SJCRH30 (cell line): ENCODE data around the gene VTI1A. TPM values are rescaled to one million over a fixed set of nuclear protein-coding genes. Genes with fewer than 3 reads are reported as not detected.

Source experiments
- DNase-seq, 2 experiments: peaks; one replicate each; pipeline ENCODE4 v3.0.0-alpha.2; 2015 to 2020
- H3K27ac ChIP-seq: fragments of 250-450 bp; sonication (Bioruptor Pico); 2 replicates; pipeline ENCODE4 v1.5.1; 2020; ENCODE audit warnings: mild to moderate bottlenecking, moderate library complexity
- H3K27me3 ChIP-seq: fragments of 250-450 bp; sonication (Bioruptor Pico); 2 replicates; pipeline ENCODE4 v1.5.1; 2020; ENCODE audit warnings: mild to moderate bottlenecking, moderate library complexity
- H3K36me3 ChIP-seq: fragments of 250-450 bp; sonication (Bioruptor Pico); 2 replicates; pipeline ENCODE4 v1.5.1; 2020; ENCODE audit warnings: mild to moderate bottlenecking, moderate library complexity
- H3K4me1 ChIP-seq: fragments of 250-450 bp; sonication (Bioruptor Pico); 2 replicates; pipeline ENCODE4 v1.5.1; 2020; ENCODE audit warnings: mild to moderate bottlenecking, moderate library complexity
- H3K4me3 ChIP-seq: fragments of 250-450 bp; sonication (Bioruptor Pico); 2 replicates; pipeline ENCODE4 v1.5.1; 2020; ENCODE audit warnings: mild to moderate bottlenecking, moderate library complexity
- H3K9me3 ChIP-seq: fragments of 250-450 bp; sonication (Bioruptor Pico); replicated peaks from 2 replicates; pipeline ENCODE4 v1.5.1; 2020; ENCODE audit warnings: mild to moderate bottlenecking, moderate library complexity
- total RNA-seq: library from RNA; depleted of rRNA; stranded (reverse); fragments of >200 nt; shearing (Covaris generic); gene quantifications from 2 replicates; pipeline ENCODE4 v1.2.3, GENCODE V29; 2014

VTI1A gene
- total RNA-seq, 1 experiment from 2014 or later, result 29.0 TPM

DNA sequence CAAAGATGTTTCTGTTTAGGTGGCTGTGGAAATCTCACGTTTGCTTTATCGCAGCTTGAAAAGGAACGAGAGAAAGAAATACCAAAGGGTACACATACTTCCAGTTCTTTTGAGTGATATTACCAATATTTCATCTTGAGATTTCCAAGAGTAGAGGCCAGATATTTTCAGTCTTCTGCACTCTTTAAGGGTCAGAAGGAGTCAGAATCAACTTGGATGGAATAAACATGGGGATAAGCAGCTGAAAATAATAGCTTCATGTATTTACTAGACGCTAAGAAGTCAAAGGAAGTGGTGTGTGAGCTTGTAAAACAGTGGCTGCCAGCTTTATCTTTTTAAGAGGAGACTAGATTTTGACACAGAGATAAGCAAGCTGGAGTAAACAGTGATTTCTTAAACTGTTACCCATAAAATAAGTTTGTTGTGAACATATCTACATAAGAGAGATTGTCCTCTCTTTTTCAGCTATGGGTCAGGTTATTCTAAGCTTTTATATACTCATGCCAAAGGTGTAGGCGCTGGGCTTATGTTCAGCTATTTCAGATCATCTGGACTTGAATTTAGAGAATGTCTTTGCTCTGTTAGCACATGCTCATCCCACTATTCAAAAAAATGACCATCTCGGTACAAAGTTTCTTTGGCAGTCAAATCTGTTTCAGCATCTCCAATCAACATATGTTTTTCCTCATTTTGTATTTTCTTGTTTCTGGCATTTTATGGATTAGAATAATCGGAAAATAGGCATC, 332.2 kb downstream of the VTI1A start:
- Histone ChIP-seq H3K4me1 (peaks cover 40% of the 10 kb centered on the region), H3K4me3 (no peak overlapping the region), H3K9me3 (no peaks in the 10 kb centered on the region), H3K27ac (no peak overlapping the region), H3K27me3 (no peaks in the 10 kb centered on the region), H3K36me3 (no peaks in the 10 kb centered on the region)
- no peak for DNase-seq

DNA sequence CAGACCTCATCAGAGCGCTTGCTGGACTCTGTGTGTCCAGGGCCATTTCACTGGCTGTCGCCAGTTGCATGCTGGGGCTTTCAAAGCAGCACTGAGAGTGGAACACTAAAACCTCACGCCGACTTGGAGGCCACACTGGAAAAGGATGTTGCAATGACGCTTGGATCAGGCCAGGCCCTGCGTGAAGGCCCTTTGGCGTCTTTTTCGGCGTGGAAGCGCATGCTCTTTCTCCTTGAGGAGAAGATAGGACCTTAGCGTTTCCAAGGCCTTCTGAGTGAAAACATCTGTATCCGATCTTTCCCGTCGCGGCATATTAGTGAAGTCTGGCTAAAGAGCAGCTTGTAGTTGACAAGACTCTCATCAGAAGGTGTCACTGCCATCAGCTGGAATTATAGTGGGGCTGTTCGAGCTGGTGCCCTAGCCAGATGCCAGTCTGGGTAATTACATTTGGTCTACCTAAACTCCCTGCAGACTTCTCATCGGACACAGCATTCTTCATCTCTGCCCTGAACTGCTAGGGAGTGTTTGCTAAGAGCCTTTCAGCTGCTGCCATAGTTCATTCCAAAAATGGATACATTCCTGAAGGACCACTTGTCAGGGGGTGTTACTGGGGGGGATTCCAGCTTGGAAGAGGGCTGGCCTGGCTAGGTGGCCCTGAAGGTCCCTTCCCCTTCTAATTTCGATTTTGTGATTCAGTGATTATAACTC, 335.3 kb downstream of the VTI1A start:
- Histone ChIP-seq H3K4me3 (no peak overlapping the region), H3K27me3 (no peaks in the 10 kb centered on the region), H3K4me1 (peaks cover 33% of the 10 kb centered on the region), H3K9me3 (no peaks in the 10 kb centered on the region), H3K27ac (peak overlapping the region; percentile 69), H3K36me3 (no peaks in the 10 kb centered on the region)
- peak; percentile 22 to 57 for DNase-seq

DNA sequence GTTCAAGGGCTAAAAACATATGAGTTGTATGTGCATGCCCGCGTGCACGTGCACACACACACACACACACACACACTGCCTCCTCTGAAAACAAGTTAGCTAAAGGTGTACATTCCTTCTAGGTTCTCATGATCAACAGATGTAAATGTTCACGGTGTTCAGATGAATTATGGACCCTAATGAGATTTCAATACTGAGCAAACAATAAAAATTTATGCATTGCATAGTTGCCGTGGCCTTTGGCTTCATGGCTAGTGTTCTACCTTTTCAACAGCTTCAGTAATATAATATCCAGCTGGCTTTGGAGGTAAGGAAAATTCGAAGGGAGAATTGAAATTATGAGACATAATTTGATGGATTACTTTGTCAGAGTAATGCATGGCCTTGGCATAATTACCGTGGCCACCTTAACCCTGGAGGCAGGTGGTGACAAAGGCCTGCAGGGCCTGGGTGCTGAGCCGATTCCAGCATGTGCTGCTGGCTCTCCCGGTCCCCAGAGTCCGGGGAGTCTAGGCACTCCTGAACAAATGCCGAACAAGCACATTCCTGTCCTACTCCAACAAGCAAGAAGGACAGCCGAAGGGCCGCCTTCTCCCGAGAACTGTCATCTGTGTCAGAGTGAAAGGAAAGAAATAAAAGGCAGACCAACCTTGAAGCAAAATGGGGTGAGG, 336.5 kb downstream of the VTI1A start:
- no peaks in the 10 kb centered on the region for H3K27me3 ChIP-seq
- DNase-seq, result peak; percentile 87 to 89
- peaks cover 33% of the 10 kb centered on the region for H3K4me1 ChIP-seq
- peak overlapping the region; percentile 44 for H3K4me3 ChIP-seq
- H3K27ac ChIP-seq, result peak overlapping the region; percentile 69
- H3K36me3 ChIP-seq, result no peaks in the 10 kb centered on the region
- no peaks in the 10 kb centered on the region for H3K9me3 ChIP-seq

DNA sequence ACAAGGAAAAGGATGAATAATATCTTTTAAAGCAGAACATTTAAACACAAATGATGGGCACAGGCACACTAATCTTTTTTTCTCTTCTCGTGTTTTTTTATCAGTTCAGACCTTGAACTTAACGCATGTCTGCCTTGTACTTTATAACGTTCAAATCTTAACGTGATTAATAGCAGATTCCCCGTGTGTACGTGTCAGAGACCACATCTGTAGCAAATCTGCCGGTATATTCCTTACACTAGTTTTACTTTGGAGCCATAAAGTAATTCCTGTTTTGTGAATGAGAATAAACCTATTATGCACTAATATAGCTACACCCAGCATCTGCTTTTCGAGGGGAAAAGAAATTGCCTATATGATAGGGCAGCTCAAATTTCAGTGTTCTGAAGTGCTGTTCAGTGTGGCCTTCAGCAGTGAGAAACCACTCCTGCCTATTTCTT, 337.0 kb downstream of the VTI1A start:
- Histone ChIP-seq H3K36me3 (no peaks in the 10 kb centered on the region), H3K27ac (peak overlapping the region; percentile 69), H3K4me1 (peaks cover 31% of the 10 kb centered on the region), H3K27me3 (no peaks in the 10 kb centered on the region), H3K4me3 (peak overlapping the region; percentile 44), H3K9me3 (no peaks in the 10 kb centered on the region)
- peak; percentile 19 to 63 for DNase-seq

DNA sequence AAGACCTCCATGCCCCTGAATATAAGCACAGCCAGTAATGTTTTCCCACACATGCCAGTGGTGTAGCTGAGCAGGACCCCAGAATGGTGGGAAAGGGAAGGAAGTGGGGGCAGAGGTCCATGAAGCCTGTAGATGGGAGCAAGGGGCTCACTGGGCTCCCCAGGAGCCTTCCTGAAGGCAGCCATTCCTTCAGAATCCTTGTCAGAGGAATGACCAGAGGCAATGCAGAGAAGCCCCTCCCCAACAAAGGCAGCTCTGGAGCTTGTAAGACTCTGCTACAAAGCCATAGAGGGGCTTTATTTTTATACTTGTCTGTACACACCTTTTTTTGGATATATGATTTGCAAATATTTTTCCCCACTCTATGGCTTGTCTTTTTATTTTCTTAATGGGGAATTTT, 338.1 kb downstream of the VTI1A start:
- Histone ChIP-seq H3K27ac (peak overlapping the region; percentile 69), H3K27me3 (no peaks in the 10 kb centered on the region), H3K4me1 (peaks cover 29% of the 10 kb centered on the region), H3K9me3 (no peaks in the 10 kb centered on the region; the same call in 1 of the 2 replicates), H3K4me3 (peak overlapping the region; percentile 44), H3K36me3 (no peaks in the 10 kb centered on the region)
- peak in 1 of 2 experiments; percentile 49 for DNase-seq

DNA sequence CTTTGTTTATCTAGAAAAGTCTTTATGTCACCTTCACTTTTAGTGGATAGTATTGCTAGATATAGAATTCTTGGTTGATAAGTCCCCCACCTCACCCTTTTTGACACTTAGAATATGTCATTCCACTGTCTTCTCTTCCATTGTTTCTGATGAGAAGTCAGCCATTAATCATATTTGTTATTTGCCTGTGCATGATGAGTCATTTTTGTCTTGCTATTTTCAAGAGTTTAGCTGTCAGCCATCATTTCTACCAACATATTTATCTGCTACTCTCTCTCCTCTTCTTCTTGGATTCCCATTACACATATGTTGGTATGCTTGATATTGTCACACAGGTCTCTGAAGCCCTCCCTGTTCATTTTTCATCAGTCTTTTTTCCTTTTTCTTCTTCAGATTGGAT, 342.2 kb downstream of the VTI1A start:
- no peaks in the 10 kb centered on the region; the same call in 1 of the 2 replicates for H3K9me3 ChIP-seq
- peaks cover 17% of the 10 kb centered on the region for H3K4me1 ChIP-seq
- no peak for DNase-seq
- no peaks in the 10 kb centered on the region for H3K27me3 ChIP-seq
- no peaks in the 10 kb centered on the region for H3K36me3 ChIP-seq
- no peak overlapping the region for H3K4me3 ChIP-seq
- no peak overlapping the region for H3K27ac ChIP-seq

DNA sequence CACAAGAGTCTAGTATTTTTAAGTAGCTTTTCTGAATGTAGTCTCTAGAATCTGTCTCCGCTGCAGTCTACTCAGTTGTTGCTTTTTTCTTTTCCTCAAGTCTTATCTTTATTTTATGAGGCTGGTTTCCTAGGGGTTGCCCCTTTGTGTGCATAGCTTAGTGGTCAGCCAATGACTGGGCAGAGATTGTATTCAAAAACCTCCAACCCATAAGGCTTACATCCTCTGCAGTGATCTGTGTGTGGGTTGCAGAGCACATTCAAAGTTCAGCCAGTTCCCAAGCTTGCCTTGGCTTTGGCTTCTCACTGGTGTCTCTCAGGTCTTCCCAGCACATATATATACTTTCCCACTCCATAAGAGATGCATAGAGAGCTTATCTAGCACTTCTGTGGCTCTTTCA, 343.0 kb downstream of the VTI1A start:
- no peak for DNase-seq
- Histone ChIP-seq H3K9me3 (no peaks in the 10 kb centered on the region; the same call in 1 of the 2 replicates), H3K4me3 (no peak overlapping the region), H3K27me3 (no peaks in the 10 kb centered on the region), H3K27ac (no peak overlapping the region), H3K36me3 (no peaks in the 10 kb centered on the region), H3K4me1 (peaks cover 9% of the 10 kb centered on the region)

DNA sequence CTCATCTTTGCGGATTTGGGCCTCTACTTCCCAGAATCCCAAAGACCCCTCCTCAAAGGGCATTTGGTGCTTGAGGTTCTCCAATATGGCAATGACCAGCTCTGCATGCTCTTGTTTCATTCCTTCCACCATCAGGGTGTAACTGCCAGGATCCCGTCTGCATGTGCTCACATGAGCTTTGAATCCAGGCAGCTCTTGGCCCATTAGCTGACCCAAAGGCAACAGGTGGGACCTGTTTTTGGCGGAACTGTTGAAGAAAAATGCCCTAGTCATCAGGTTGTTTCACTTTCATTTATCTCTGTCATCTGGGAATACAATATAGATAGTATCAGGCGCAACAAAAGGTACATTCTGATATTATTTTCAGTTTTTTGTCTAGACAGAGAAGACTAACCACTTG, 343.9 kb downstream of the VTI1A start:
- DNase-seq, result no peak
- no peak overlapping the region for H3K27ac ChIP-seq
- H3K4me3 ChIP-seq, result no peak overlapping the region
- no peaks in the 10 kb centered on the region; the same call in 1 of the 2 replicates for H3K9me3 ChIP-seq
- peaks cover 7% of the 10 kb centered on the region; the same call in 1 of the 2 replicates for H3K4me1 ChIP-seq
- no peaks in the 10 kb centered on the region for H3K36me3 ChIP-seq
- H3K27me3 ChIP-seq, result no peaks in the 10 kb centered on the region

DNA sequence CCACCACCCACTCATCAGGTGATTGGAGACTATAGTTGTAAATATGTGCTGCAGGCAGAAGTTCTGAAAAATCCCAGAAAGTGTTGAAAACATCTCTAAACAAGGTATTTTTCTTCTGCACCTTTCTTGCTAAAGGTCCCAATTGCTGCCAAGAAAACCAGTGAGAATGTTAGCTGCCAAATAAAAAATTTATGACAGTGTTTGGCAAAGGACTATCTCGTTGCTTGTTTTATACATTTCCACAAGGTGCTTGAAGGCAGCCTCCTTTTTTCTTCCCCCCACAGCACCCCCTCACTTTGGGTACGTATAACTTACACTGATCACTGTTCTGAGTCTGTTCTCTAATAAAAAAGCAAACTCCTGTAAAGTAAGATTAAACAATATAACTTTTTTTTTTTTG, 344.4 kb downstream of the VTI1A start:
- Histone ChIP-seq H3K4me3 (no peak overlapping the region), H3K9me3 (no peaks in the 10 kb centered on the region; the same call in 1 of the 2 replicates), H3K4me1 (peaks cover 7% of the 10 kb centered on the region; the same call in 1 of the 2 replicates), H3K36me3 (no peaks in the 10 kb centered on the region), H3K27ac (no peak overlapping the region), H3K27me3 (no peaks in the 10 kb centered on the region)
- DNase-seq, result no peak

DNA sequence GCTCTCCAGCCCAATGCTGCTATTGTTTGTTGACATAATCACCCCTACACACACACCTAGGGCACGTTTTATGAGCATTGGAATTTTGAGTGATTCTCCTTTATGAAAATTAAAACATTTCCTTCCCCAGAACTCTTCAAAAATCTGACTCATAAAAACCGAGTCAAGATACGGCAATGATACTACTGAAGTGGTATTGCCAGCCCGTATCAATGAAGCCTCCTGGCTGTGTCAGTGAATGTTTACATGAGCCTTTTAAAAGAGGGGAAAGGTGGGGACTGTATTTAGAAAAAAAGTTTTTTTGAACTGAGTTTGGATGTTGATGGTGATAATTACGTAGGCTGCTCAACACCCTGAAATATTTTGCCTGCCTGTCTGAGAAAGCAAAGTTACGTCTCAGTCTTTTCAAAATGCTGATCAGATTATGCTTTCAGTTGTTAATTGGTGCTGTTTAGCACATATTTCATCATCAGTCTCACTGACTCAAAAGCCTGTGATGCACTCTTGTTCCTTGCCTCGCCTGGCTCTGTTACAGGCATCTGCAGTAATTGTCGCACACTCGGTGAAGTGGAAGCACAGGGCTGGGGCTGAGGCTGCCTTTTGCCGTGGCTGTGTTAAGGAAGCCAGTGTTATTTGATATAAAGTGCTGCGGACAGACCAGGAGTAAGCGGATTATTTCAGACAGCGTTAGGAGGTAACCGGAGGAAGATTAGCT, 345.6 kb downstream of the VTI1A start:
- H3K27ac ChIP-seq, result no peak overlapping the region
- no peaks in the 10 kb centered on the region; the same call in 1 of the 2 replicates for H3K9me3 ChIP-seq
- H3K27me3 ChIP-seq, result no peaks in the 10 kb centered on the region
- H3K36me3 ChIP-seq, result no peaks in the 10 kb centered on the region
- DNase-seq, result peak in 1 of 2 experiments; percentile 51
- H3K4me3 ChIP-seq, result 0 out of 2 replicates have a peak overlapping the region, but pooled peaks have one; percentile 12
- H3K4me1 ChIP-seq, result peaks cover 7% of the 10 kb centered on the region; the same call in 1 of the 2 replicates

DNA sequence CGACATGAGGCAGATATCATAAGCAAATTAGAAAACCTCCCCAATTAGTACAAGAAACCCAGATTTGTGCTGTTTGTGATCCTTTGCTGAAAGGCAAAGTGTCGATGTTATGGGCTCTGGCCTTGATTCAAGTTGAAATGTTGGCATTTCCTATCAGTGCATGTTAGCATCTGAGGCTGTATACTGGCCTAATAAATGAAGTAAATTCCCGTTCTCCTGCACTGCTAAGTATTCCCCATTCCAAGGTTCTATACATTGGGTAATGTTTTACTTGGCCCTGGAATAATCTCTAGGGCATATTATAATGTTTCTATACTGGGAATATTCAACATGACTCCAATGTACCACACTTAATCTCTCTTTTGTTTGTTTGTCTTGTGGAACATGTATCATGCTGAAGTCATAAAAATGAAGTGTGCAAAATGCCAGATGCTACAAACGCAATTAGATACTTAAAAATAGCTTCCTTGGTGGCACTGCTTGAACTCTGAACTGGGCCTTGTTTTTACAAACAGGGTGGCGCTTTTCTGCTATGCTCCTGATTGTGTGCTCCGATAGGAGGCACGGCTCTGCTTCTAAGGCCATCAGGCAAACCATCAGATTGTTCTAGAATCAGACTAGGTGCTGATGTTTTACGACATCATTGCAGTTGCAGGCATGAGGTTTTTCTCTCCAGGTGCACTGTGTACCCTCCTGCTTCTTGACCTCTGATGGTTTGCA, 346.3 kb downstream of the VTI1A start:
- peak in 1 of 2 experiments; percentile 28 for DNase-seq
- Histone ChIP-seq H3K36me3 (no peaks in the 10 kb centered on the region), H3K4me3 (0 out of 2 replicates have a peak overlapping the region, but pooled peaks have one; percentile 12), H3K27me3 (no peaks in the 10 kb centered on the region), H3K9me3 (no peaks in the 10 kb centered on the region; the same call in 1 of the 2 replicates), H3K27ac (no peak overlapping the region), H3K4me1 (peaks cover 7% of the 10 kb centered on the region; the same call in 1 of the 2 replicates)

DNA sequence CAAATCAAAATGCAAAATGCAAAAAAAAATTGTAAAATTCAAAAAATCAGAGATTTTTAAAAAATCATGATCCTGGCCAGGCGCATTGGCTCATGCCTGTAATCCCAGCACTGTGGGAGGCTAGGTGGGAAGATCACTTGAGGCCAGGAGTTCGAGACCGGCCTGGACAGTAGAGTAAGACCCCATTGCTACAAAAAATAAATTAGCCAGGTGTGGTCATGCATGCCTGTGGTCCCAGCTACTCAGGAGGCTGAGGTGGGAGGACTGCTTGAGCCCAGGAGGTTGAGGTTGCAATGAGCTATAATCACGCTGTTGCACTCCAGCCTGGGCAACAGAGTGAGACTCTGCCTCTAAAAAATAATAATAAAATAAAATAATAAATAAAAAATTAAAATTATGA, 347.2 kb downstream of the VTI1A start:
- H3K4me3 ChIP-seq, result no peak overlapping the region
- no peaks in the 10 kb centered on the region for H3K36me3 ChIP-seq
- H3K27ac ChIP-seq, result no peak overlapping the region
- no peaks in the 10 kb centered on the region; the same call in 1 of the 2 replicates for H3K9me3 ChIP-seq
- H3K4me1 ChIP-seq, result peaks cover 7% of the 10 kb centered on the region; the same call in 1 of the 2 replicates
- no peak for DNase-seq
- H3K27me3 ChIP-seq, result no peaks in the 10 kb centered on the region

DNA sequence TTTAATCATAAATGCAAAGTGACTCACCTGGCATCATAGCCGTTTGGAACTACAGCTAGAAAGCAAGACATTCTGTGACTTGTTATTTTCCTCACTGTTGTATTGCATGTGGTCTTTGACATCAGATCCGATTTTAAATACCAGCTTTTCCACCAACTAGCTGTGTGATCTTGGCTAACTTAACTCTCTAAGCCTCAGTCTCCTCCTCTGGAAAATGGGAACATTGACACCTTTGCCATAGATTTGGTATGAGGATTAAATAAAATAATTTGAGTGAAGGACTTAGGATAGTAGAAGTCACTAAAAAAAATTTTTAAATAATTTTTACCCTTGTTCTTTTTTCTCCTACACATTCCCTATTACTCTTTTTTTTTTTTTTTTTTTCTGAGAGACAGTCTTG, 348.1 kb downstream of the VTI1A start:
- DNase-seq, result no peak

More for the DNA sequence above, 348.1 kb downstream of the VTI1A start:
- Histone ChIP-seq H3K9me3 (no peaks in the 10 kb centered on the region), H3K27ac (no peak overlapping the region), H3K36me3 (no peaks in the 10 kb centered on the region), H3K27me3 (no peaks in the 10 kb centered on the region), H3K4me3 (no peak overlapping the region), H3K4me1 (peaks cover 7% of the 10 kb centered on the region; the same call in 1 of the 2 replicates)
